HL-60 (cell line): Measurements from ENCODE around the gene RNH1.

Experiments
- DNase-seq, 2 experiments: peaks; one replicate each; pipeline ENCODE4 v3.0.0-alpha.2; 2010 to 2020; ENCODE audit warnings: low read depth in 1 of 2, low spot score in 1 of 2
- H3K27ac ChIP-seq: fragments of 250-450 bp; sonication (Bioruptor Pico); replicated peaks from 2 replicates; pipeline ENCODE4 v1.5.1; 2020; ENCODE audit warnings: mild to moderate bottlenecking, moderate library complexity
- H3K27me3 ChIP-seq: fragments of 250-450 bp; sonication (Bioruptor Pico); 2 replicates; pipeline ENCODE4 v1.5.1; 2021; ENCODE audit warnings: mild to moderate bottlenecking, moderate library complexity; ENCODE audit not compliant: insufficient read depth, poor library complexity, severe bottlenecking
- H3K4me3 ChIP-seq: replicated peaks from 2 replicates; pipeline ENCODE4 v1.5.1; 2011; ENCODE audit warnings: mild to moderate bottlenecking, control low read depth, low read length; ENCODE audit not compliant: insufficient read depth
- CTCF ChIP-seq: IDR thresholded peaks from one replicate; pipeline ENCODE4 v1.5.1; 2011; ENCODE audit warnings: low read length, control low read depth, inconsistent platforms; ENCODE audit not compliant: insufficient read depth
- GABPA ChIP-seq: IDR thresholded peaks from 2 replicates; pipeline ENCODE4 v1.6.1; 2012; ENCODE audit warnings: low read depth
- POLR2AphosphoS5 ChIP-seq: IDR thresholded peaks from 2 replicates; pipeline ENCODE4 v1.6.1; 2012; ENCODE audit warnings: low read depth
- REST ChIP-seq: IDR thresholded peaks from 2 replicates; pipeline ENCODE4 v1.6.1; 2012; ENCODE audit warnings: low read depth; ENCODE audit not compliant: insufficient replicate concordance
- SPI1 ChIP-seq: IDR thresholded peaks from 2 replicates; pipeline ENCODE4 v1.6.1; 2012; ENCODE audit warnings: low read depth, mild to moderate bottlenecking, borderline replicate concordance

RNH1 gene

GRCh38 chr11:503179-503981 is 3.7 kb downstream of the RNH1 start:
- Histone ChIP-seq H3K4me3 (peak overlapping the region; percentile 67), H3K27ac (peak overlapping the region; percentile 100), H3K27me3 (no peaks in the 10 kb centered on the region)
- peak; percentile 42; the same call in 1 of the 2 replicates for TF ChIP-seq SPI1
- no peak for TF ChIP-seq REST
- TF ChIP-seq POLR2AphosphoS5 = peak; percentile 37; the same call in 1 of the 2 replicates
- peak; percentile 92 to 93 for DNase-seq

- H3K4me3 ChIP-seq = peak overlapping the region; percentile 34
- TF ChIP-seq POLR2AphosphoS5 (peak; percentile 12; the same call in 1 of the 2 replicates), REST (peak; percentile 64), SPI1 (peak; percentile 72; the same call in 1 of the 2 replicates), CTCF (no peak), GABPA (no peak)
- DNase-seq = peak in 1 of 2 experiments; percentile 49
- no peaks in the 10 kb centered on the region for H3K27me3 ChIP-seq
- H3K27ac ChIP-seq = peak overlapping the region; percentile 100
These were observed 4.5 kb downstream of the RNH1 start for GRCh38 chr11:502288-503178.

- Histone ChIP-seq H3K27ac (peak overlapping the region; percentile 100), H3K4me3 (peak overlapping the region; percentile 34), H3K27me3 (no peaks in the 10 kb centered on the region)
- no peak for DNase-seq
- TF ChIP-seq POLR2AphosphoS5 = 0 out of 2 replicates have a peak, but pooled peaks have one; percentile 19
- no peak for TF ChIP-seq SPI1
These were observed 5.3 kb downstream of the RNH1 start for GRCh38 chr11:501683-502287.

- no peak for DNase-seq
- peak overlapping the region; percentile 100 for H3K27ac ChIP-seq
- TF ChIP-seq REST = no peak
- no peak for TF ChIP-seq GABPA
- no peak for TF ChIP-seq CTCF
- no peak; the same call in 1 of the 2 replicates for TF ChIP-seq POLR2AphosphoS5
- TF ChIP-seq SPI1 = no peak
These were observed 5.9 kb downstream of the RNH1 start for GRCh38 chr11:501001-501682.

More at GRCh38 chr11:501001-501682, 5.9 kb downstream of the RNH1 start:
- no peak overlapping the region for H3K4me3 ChIP-seq
- no peaks in the 10 kb centered on the region for H3K27me3 ChIP-seq
